ENCODE measurements around the gene CNTNAP2. TPM values are rescaled to one million over a fixed set of nuclear protein-coding genes. Genes with fewer than 3 reads are reported as not detected.

Gene CNTNAP2
- total RNA-seq, 1 experiment from 2014 or later = 0.03 TPM

- Histone ChIP-seq H3K27me3 (ENCODE audit: control insufficient read depth, insufficient read depth, low read length) (no peaks in the 10 kb centered on the region), H3K4me1 (ENCODE audit: control insufficient read depth, insufficient read depth, low read length) (no peaks in the 10 kb centered on the region), H3K27ac (ENCODE audit: low read length) (no peak overlapping the region), H3K36me3 (ENCODE audit: control insufficient read depth, insufficient read depth, low read length) (no peaks in the 10 kb centered on the region), H3K9me3 (ENCODE audit: control insufficient read depth, insufficient read depth, low read depth, low read length) (no peaks in the 10 kb centered on the region), H3K4me3 (ENCODE audit: low read depth in 2 of 2, low read length in 2 of 2) (no peak overlapping the region)
- DNase-seq (ENCODE audit: low read depth, low spot score) (no peak), ATAC-seq (no peak)
- CTCF ChIA-PET = no interaction called here
- in situ Hi-C loops (cut with HindIII; ENCODE audit: low pct_unique_long_range_greater_than_20kb, low sequenced_read_pairs) (no loop called here), intact Hi-C loops (cut with micrococcal nuclease; ENCODE audit: unreplicated experiment) (no loop called here)
- BruUV-seq (replicated peaks) = no TSS peak
- TF ChIP-seq POLR2AphosphoS5 (IDR thresholded peaks at IDR 0.05; ENCODE audit: low read depth, low read length) (no peak), TCF7L2 (IDR thresholded peaks at IDR 0.05; ENCODE audit: low read depth, low read length) (no peak)
- POLR2A ChIA-PET = no interaction called here
Measured at GRCh38 chr7:147586526-147586925, 1469.9 kb downstream of the CNTNAP2 start.

- Histone ChIP-seq H3K4me3 (ENCODE audit: low read depth in 2 of 2, low read length in 2 of 2) (no peak overlapping the region), H3K27me3 (ENCODE audit: control insufficient read depth, insufficient read depth, low read length) (no peaks in the 10 kb centered on the region), H3K27ac (ENCODE audit: low read length) (no peak overlapping the region), H3K4me1 (ENCODE audit: control insufficient read depth, insufficient read depth, low read length) (no peaks in the 10 kb centered on the region), H3K9me3 (ENCODE audit: control insufficient read depth, insufficient read depth, low read depth, low read length) (no peaks in the 10 kb centered on the region; the same call in 1 of the 2 replicates), H3K36me3 (ENCODE audit: control insufficient read depth, insufficient read depth, low read length) (no peaks in the 10 kb centered on the region)
- in situ Hi-C loops (cut with HindIII; ENCODE audit: low pct_unique_long_range_greater_than_20kb, low sequenced_read_pairs) = no loop called here
- CTCF ChIA-PET = no interaction called here
- POLR2A ChIA-PET = no interaction called here
- intact Hi-C loops (cut with micrococcal nuclease; ENCODE audit: unreplicated experiment) = no loop called here
- BruUV-seq (replicated peaks) = no TSS peak
- TF ChIP-seq CTCF (IDR thresholded peaks at IDR 0.05) (no peak), TCF7L2 (IDR thresholded peaks at IDR 0.05; ENCODE audit: low read depth, low read length) (no peak), POLR2AphosphoS5 (IDR thresholded peaks at IDR 0.05; ENCODE audit: low read depth, low read length) (no peak), SIN3A (IDR thresholded peaks at IDR 0.05; ENCODE audit: borderline replicate concordance, insufficient read depth, low read depth, low read length) (no peak)
- TF ChIP-seq, protein P1, sequence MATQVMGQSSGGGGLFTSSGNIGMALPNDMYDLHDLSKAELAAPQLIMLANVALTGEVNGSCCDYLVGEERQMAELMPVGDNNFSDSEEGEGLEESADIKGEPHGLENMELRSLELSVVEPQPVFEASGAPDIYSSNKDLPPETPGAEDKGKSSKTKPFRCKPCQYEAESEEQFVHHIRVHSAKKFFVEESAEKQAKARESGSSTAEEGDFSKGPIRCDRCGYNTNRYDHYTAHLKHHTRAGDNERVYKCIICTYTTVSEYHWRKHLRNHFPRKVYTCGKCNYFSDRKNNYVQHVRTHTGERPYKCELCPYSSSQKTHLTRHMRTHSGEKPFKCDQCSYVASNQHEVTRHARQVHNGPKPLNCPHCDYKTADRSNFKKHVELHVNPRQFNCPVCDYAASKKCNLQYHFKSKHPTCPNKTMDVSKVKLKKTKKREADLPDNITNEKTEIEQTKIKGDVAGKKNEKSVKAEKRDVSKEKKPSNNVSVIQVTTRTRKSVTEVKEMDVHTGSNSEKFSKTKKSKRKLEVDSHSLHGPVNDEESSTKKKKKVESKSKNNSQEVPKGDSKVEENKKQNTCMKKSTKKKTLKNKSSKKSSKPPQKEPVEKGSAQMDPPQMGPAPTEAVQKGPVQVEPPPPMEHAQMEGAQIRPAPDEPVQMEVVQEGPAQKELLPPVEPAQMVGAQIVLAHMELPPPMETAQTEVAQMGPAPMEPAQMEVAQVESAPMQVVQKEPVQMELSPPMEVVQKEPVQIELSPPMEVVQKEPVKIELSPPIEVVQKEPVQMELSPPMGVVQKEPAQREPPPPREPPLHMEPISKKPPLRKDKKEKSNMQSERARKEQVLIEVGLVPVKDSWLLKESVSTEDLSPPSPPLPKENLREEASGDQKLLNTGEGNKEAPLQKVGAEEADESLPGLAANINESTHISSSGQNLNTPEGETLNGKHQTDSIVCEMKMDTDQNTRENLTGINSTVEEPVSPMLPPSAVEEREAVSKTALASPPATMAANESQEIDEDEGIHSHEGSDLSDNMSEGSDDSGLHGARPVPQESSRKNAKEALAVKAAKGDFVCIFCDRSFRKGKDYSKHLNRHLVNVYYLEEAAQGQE (IDR thresholded peaks at IDR 0.05; ENCODE audit: insufficient read depth in 1 of 2, low read depth in 2 of 2, low read length in 1 of 2) = no peak
- ATAC-seq (no peak), DNase-seq (ENCODE audit: low read depth, low spot score) (no peak)
Measured at GRCh38 chr7:147593271-147594057, 1476.9 kb downstream of the CNTNAP2 start.

- CTCF ChIA-PET = no interaction called here
- in situ Hi-C loops (cut with HindIII; ENCODE audit: low pct_unique_long_range_greater_than_20kb, low sequenced_read_pairs) = no loop called here
Measured at GRCh38 chr7:147595042-147595441, 1478.4 kb downstream of the CNTNAP2 start.

More at GRCh38 chr7:147595042-147595441, 1478.4 kb downstream of the CNTNAP2 start:
- no TSS peak for BruUV-seq (replicated peaks)
- H3K4me3 ChIP-seq (ENCODE audit: low read depth in 2 of 2, low read length in 2 of 2) = no peak overlapping the region
- no peaks in the 10 kb centered on the region for H3K4me1 ChIP-seq (ENCODE audit: control insufficient read depth, insufficient read depth, low read length)
- H3K27me3 ChIP-seq (ENCODE audit: control insufficient read depth, insufficient read depth, low read length) = no peaks in the 10 kb centered on the region
- H3K36me3 ChIP-seq (ENCODE audit: control insufficient read depth, insufficient read depth, low read length) = no peaks in the 10 kb centered on the region
- ATAC-seq = no peak
- DNase-seq (ENCODE audit: low read depth, low spot score) = no peak
- intact Hi-C loops (cut with micrococcal nuclease; ENCODE audit: unreplicated experiment) = no loop called here
- no peaks in the 10 kb centered on the region; the same call in 1 of the 2 replicates for H3K9me3 ChIP-seq (ENCODE audit: control insufficient read depth, insufficient read depth, low read depth, low read length)
- POLR2A ChIA-PET = no interaction called here
- TF ChIP-seq TCF7L2 (IDR thresholded peaks at IDR 0.05; ENCODE audit: low read depth, low read length) (no peak), CTCF (IDR thresholded peaks at IDR 0.05) (no peak), POLR2AphosphoS5 (IDR thresholded peaks at IDR 0.05; ENCODE audit: low read depth, low read length) (no peak), SIN3A (IDR thresholded peaks at IDR 0.05; ENCODE audit: borderline replicate concordance, insufficient read depth, low read depth, low read length) (no peak)
- TF ChIP-seq, protein P1 (IDR thresholded peaks at IDR 0.05; ENCODE audit: insufficient read depth in 1 of 2, low read depth in 2 of 2, low read length in 1 of 2) = no peak
- no peak overlapping the region for H3K27ac ChIP-seq (ENCODE audit: low read length)
